HS-27A (cell line): ENCODE measurements around the gene PSME4.
"Not testable (repeated sequence)": the region's sequence is repeated elsewhere in the genome, so short reads cannot be mapped to it uniquely, and the experiment has no call there.

ENCODE experiments used
- DNase-seq: peaks from one replicate; pipeline ENCODE4 v3.0.0-alpha.2; 2012; ENCODE audit warnings: low read depth, missing footprints

The PSME4 gene

DNA sequence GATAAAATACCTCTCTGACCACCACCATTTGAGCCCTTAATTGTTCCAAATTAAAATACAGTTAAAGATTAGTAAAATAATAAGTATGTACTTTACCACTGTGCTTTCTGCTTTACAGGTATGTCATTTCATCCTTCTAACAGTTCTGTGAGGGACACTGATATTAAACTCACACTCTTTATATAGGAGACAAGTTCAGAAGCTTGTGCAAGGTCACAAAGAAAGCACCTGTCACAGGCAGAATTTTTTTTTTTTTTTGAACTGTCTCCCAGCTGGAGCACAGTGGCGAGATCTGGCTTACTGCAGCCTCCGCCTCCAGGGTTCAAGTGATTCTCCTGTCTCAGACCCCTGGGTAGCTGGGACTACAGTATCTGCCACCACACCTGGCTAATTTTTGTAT, 89.4 kb downstream of the PSME4 start:
- no peak for DNase-seq

DNA sequence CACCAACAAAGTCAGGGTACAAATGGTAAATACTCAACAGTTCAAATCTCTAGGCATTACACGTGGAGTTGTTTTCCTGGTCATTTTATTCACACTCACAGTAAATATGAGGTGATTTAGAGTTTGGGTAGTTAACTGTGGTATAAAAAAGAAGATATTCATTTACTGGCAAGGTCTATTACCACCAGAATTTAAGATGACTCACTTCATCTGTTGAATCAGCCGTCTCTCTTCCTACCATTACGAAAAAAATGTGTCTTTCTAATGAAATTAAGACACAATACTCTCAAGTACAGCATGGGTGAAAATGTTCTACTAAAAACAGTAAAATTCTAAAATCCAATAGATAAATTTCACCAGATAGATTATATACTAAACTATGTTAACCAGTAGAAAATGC, 90.0 kb downstream of the PSME4 start:
- DNase-seq = no peak

DNA sequence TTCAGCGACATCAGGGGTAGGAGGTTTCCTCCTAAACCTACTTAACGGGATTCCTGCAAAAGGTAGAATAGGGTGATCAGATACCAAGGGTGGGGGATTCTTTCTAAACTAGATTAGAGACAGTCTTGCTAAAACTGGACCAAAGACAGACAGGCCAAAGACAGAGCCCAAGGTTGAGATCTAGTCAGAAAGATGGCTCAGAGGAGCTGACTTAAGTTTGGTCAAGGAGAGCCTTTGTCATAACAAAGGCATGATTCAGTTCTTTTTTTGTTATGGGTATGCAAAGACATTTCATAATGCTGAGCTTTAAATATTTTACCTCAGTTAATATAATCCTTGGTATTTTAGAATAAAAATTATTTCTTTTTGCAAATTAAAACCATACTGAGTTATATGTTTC, 93.2 kb downstream of the PSME4 start:
- no peak for DNase-seq

DNA sequence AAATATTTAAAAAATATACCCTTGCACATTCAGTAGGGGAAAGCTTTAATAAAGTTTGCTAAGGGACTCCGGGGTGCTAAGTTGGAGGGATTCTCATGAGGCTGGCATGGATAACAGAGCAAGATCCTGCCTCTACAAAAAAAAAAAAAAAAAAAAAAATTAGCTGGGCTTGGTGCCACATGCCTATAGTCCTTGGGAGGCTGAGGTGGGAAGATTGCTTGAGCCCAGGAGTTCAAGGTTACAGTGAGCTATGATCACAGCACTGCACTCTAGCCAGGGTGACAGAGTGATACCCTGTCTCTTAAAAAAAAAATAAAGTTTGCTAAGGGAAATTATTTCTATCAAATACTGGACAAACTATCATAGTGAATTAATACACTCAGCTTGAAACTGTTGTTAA, 93.7 kb downstream of the PSME4 start:
- no peak for DNase-seq

DNA sequence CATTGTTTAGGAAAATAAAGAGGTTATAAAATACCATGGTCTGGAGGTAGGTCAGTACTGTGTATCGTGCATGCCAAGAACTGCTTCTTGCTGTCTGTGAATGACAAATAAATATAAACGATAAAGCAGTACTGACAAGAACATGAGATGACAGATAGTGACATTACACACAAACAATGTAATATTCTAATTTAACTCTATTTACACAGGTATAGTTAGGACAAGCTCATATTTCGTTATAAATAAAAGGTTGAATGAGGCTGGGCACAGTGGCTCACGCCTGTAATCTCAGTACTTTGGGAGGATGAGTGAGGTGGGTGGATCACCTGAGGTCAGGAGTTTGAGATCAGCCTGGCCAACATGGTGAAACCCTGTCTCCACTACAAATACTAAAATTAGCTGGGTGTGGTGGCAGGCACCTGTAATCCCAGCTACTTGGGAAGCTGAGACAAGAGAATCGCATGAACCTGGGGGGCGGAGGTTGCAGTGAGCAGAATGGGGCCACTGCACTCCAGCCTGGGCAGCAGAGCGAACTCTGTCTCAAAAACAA, 96.3 kb downstream of the PSME4 start:
- no peak for DNase-seq

DNA sequence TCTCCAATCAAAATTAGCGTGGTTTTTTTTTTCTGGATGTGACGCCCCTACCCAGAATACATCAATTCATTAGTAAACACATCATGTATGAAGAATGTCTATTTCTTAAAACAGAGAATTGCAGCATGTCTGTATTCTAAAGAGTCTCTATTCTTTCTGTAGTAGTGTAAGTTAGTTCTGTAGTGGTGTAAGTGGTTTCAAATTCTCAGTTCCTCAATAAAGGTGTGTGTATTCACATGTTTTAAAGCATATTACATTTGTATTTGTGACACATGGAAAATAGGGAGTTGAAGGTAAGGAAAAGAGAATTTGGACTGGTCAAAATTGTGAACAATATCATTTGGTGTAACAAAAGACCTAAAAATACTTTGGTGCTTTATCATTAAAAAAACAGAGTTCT, 103.0 kb downstream of the PSME4 start:
- DNase-seq = no peak

DNA sequence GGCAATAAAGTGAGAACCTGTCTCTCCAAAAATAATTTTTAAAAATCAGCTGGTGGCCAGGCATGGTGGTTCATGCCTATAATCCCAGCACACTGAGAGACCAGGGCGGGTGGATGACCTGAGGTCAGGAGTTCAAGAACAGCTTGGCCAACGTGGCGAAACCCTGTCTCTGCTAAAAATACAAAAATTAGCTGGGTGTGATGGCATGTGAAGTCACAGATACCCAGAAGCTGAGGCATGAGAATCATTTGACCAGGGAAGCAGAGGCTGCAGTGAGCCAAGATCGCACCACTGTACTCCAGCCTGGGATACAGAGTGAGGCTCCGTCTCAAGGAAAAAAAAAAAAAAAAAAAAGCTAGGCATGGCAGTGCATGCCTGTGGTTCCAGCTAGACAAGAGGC, 103.6 kb downstream of the PSME4 start:
- no peak for DNase-seq

DNA sequence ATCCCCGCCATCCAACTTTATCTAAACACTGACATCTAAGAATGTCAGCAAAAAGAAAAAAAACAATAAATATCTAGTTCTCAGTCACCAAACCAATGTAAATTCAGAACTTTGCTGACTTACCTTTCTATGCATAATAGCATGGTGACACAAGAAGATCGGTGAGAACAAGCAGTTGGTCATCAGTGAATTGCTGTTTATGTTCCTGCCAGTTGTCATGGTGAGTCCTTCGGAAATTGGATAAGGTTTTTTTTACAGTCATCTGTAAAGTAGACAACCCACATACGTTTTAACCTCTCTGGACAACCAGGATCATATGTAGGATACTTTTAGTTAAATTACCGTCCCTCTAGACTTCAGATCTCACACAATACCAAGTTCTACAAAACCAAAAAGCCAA, 104.8 kb downstream of the PSME4 start:
- DNase-seq = no peak

DNA sequence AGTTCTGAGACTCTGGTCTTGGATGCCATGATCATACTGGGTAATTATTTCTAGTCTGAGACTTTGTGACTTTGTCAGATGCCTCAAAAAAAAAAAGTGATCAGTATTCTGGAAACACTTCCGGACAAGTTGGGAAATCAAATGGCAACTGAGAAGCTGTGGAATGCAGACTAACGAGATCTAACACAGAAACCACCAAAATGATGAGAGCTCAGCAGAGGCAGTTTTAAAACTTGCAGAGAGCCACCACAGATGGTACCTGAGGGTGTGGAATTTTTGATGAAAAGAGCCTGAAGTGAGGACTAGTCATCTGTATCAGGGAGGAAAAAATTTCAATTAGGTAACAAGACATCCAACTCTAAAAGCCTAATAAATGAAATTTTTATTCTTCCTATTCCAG, 105.5 kb downstream of the PSME4 start:
- no peak for DNase-seq

DNA sequence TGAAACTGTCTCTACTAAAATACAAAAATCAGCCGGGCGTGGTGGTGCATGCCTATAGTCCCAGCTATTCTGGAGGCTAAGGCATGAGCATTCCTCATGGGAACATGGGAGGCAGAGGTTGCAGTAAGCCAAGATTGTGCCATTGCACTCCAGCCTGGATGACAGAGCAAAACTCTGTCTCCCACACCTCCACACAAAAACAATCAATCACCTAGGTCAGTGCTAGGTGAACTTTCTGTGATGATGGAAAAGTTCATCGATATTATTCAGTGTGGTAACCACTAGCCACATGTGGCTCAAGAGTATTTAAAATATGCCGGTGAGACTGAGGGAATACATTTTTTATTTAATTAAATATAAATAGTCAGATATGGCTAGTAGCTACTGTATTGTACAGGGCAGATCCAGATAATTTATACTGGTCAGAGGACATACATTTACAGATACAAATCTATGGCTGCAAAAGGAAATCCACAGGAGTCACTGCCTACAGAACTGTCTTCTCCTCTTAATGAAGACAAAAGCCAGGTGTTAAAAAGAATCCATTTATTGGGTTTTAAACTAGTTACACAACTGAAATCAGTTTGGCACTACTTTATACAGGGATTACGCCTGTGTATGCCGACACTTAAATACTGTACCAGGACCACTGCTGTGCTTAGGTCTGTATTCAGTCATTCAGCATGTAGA, 107.1 kb downstream of the PSME4 start:
- no peak for DNase-seq

DNA sequence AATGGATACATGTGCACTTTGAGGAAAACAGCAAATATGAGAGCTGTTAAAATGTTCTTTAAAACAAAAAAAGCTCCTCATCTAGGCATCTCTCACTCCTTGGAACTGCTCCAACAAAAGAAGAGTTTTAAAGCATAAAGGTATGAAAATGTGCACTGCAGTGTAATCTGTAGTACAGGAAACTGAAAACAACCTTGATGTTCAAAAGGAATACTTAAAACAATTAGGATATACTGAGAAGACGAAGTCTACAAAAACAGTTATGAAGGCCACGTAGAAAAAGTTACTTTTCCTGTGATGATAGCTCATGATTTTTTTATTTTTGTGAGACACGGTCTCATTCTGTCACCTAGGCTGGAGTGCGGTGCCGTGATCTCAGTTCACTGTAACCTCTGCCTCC, 109.0 kb downstream of the PSME4 start:
- DNase-seq = no peak

DNA sequence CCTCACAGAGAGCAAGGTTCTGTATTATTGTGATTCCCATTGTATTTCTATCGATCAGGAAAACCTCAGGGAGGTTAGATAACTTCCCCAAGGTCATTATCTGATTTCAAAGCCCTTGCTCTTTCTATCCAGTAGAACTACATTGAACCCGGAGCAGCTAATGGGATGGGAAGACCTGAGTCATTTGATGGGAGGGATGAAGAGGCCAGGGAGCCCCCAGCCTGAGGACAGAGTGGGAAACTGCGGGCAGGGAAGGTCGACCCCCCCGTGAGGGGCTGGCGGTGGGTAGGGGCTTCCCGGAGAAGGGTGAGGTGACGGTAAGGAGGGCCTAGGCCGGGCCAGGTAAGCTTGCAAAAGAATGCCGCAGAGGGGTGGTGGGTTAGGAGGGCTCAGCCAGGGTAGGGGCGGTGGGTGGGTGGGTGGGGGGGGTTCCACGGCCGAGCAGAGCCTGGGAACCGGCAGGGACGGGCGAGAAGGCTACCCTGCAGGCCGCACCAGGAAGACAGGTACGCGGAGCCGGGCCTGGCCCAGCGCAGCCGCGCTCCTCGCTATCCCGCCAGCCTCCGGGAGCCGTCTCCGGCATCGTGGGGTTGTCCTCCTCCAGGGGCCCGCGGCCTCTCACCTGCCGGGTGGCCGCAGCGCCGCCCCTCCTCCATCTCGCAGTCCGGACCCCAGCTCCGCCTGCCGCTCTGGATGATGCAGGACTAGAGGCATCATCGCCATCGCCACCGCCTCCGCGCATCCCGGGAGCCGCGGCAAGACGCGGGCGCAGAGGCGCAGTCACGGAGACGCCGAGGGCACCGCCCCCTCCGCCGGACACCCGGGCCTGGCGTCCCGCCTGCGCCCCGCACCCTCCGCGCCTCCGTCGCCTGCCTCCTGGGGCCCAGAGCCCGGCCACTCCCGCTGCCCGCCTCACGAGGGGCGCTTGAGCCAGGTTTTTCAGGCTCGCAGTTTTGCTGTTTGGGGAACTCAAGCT, 111.3 kb downstream of the PSME4 start, which contains the start of gene GPR75:
Gene GPR75, minus strand, starts transcription at position 762 of the 976 bp plus-strand sequence. CDS start 5,211 bp downstream, outside the sequence.
- DNase-seq = no peak

DNA sequence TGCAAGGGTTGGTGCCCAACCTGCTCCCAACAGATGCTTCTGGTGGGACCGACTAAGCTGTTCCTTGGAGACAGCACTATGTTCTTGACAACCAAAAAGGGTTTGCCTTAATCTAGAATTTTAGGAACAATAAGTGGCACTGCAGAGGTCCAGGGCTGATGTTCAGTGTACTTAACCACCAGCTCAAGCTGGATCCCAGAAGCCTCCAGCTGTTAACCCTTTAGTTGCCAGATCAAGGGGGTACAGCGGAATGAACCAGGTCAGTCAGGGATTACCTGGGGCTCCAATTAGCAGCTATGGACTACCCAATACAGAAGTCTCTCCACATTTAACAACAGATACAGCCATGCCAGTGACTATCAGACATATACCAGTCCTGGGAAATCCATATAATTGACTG, 114.5 kb downstream of the PSME4 start:
- no peak for DNase-seq

DNA sequence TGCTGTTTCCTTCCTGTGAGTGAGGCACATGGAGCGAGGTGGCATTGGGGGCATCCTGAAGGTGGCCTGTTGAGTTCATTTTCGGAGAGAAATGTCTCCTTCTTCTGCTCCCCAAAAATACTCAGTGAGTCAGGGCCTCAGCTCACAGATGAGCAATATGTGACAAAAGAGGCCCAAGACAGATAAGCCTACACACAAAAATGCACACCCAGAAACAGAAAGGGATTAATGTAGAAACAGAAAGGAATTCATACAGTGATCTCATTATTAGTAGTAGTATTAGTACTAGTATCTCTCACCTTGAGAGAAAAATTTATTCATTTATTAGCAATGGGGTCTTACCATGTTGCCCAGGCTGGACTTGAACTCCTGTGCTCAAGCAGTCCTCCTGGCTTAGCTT, 116.1 kb downstream of the PSME4 start:
- DNase-seq = no peak

DNA sequence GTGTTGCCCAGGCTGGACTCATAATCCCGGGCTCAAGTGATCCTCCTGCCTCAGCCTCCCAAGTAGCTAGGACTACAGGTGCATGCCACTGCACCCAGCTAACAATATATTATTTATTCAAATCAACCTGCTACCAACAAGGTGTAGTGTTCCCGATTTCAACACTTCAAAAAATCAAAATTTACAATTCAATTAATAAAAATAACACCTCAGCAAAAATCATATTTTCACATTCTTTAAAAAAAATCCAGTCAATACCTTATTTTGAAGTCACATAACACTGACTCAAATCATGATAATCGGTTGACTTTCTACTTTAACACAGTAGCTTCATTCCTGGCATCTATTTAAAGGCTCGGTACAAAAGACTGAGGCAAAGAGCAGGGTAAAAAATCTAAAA, 118.3 kb downstream of the PSME4 start:
- DNase-seq = no peak

DNA sequence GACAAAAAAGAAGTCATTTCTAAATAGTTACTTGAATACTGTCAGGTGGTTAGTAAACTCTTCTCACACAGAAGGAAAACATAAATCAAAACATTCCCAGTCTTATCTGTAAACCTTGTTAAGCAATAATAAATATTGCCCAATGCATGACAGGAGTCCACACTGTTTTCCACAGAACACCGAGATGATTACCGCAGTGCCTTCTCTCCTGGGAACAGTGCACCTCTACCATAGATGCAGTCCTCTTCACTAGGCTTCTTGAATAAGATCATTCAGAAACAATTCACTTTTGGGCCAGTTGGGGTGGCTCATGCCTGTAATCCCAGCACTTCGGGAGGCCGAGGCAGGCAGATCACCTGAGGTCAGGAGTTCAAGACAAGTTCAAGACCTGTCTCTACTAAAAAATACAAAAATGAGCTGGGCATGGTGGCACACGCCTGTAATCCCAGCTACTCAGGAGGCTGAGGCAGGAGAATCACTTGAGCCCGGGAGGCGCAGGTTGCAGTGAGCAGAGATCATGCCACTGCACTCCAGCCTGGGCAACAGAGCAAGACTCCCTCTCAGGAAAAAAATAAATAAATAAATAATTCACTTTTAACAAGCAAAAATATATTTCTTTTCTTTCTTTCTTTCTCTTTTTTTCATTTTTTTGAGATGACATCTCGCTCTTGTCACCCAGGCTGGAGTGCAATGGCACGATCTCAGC, 119.6 kb downstream of the PSME4 start:
- not testable (repeated sequence) for DNase-seq

DNA sequence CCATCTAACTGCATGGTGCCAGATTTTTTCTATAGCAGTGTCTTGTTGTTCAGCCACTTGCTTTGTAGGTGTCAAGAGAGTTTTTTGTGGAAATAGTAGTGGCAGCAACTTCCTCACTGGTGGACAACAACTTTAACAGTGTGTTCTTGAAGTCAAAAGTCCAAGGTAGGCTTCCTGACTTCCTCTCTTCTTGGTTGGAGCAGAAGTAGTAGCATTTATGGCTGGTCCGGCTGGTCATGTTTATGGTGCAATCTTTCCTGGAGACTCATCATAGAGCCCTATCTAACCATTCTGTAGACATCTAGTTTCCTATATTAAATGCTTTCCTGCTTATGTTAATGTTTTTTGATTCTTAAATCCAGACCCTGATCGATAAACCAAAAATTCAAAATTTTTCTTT, 122.7 kb downstream of the PSME4 start:
- no peak for DNase-seq

DNA sequence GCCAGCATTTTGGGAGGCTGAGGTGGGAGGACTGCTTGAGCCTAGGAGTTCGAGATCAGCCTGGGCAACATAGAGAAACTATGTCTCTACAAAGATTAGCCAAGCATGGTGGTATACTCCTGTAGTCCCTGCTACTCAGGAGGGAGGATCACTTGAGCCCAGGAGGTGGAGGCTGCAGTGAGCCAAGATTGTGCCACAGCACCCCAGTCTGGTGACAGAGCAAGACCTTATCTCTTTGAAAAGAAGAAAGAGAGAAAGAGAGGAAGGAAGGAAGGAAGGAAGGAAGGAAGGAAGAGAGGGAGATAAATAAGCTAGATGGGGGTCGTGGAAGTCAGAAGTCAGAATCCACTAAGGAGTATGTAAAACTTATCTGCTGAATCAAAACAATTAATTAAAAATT, 127.2 kb downstream of the PSME4 start:
- DNase-seq = no peak

DNA sequence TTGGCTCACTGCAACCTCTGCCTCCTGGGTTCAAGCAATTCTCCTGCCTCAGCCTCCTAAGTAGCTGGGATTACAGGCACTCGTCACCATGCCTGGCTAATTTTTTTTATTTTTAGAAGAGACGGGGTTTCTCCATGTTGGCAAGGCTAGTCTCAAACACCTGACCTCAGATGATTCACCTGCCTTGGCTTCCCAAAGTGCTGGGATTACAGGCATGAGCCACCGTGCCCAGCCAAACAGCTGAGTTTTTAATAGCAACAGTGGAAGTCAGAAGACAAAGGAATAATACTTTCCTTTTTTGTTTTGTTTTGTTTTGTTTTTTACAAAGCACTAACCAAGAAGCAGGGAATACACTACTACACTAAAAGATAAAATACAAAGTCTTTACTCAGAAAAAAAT, 127.9 kb downstream of the PSME4 start:
- DNase-seq = no peak

DNA sequence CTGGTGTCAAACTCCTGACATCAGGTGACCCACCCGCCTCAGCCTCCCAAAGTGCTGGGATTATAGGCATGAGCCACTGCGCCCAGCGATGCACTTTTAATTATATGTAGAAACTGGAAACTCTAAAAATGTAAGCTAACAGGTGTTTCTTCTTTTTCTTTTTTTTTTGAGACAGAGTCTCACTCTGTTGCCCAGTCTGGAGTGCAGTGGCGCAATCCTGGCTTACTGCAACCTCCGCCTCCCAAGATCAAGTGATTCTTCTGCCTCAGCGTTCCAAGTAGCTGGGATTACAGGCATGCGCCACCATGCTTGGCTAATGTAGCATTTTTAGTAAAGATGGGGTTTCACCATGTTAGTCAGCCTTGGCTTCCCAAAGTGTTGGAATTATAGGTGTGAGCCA, 129.1 kb downstream of the PSME4 start:
- DNase-seq = not testable (repeated sequence)

DNA sequence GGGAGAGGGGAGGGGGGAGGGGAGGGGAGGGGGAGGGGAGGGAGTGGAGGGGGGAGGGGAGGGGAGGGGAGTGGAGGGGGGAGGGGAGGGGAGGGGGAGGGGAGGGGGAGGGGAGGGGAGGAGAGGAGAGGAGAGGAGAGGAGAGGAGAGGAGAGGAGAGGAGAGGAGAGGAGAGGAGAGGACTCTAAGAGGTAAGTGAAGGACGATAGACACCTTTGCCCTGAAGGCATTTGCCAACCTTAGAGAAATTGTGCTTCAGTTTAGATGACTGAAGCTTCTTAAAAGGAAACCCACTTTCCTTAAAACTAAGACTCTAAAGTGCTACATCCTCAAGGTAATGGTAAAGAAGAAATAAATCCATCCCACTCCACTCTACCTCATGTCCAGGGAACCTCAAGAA, 130.2 kb downstream of the PSME4 start:
- no peak for DNase-seq

DNA sequence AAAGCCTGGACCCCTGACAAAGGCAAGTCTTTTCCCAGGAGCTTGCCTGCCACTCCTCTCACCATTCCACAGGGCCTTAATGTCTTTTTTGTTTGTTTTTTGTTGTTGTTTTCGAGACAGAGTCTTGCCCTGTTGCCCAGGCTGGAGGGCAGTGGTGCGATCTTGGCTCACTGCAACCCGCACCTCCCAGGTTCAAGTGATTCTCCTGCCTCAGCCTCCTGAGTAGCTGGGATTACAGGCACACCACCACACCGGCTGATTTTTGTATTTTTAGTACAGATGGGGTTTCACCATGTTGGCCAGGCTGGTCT, 140.9 kb downstream of the PSME4 start:
- not testable (repeated sequence) for DNase-seq
